Stimulated activated CD4-positive, alpha-beta T cell treated with anti-CD3 and anti-CD28 coated beads, Interleukin-4, amount 100 ng/mL, for 4 hours (primary cell): Measurements from ENCODE around the gene SCAMP3.
"Not testable (repeated sequence)": the region's sequence is repeated elsewhere in the genome, so short reads cannot be mapped to it uniquely, and the experiment has no call there.

ENCODE experiments used
- DNase-seq, 2 experiments: peaks; one replicate each; pipeline ENCODE4 v3.0.0-alpha.2; 2020

The SCAMP3 gene

DNA sequence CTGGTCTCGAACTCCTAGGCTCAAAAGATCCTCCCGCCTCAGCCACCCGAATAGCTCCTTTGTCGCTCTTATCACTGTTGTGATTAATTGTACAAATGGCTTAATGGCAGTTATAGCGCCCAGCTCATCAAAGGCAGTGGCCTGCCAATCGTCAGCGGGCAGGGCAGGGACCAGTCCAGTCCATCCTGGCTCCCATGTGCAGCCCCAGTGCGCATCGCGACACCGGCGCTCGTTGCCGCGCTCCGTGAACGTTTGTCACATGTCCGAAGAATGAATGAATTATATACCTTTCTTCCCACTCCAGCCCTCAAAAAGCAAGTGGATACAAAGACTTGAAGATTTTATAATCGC is 35.3 kb downstream of the SCAMP3 start:
- DNase-seq, result peak in 1 of 2 experiments; percentile 33

GRCh38 chr1:155226188-155226909 is 35.8 kb downstream of the SCAMP3 start:
- DNase-seq, result peak; percentile 77 to 80

GRCh38 chr1:155225404-155225759 is 36.8 kb downstream of the SCAMP3 start:
- DNase-seq, result not testable (repeated sequence)

DNA sequence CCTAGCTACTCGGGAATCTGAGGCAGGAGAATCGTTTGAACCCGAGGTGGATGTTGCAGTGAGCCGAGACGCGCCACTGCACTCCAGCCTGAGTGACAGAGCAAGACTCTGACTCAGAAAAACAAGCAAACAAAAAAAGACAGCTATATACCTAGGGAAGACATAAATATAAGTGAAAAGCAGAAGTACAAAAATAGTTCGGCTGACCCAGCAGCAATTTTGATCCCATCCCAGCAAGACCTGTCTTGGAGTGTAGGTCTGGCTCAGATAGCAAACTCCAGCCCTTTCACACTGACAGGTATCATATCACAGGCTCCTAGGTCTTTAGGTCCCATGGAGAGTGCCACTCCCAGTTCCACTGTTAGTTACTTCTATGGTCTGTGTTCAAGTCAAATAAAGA is 39.1 kb downstream of the SCAMP3 start:
- DNase-seq, result no peak

DNA sequence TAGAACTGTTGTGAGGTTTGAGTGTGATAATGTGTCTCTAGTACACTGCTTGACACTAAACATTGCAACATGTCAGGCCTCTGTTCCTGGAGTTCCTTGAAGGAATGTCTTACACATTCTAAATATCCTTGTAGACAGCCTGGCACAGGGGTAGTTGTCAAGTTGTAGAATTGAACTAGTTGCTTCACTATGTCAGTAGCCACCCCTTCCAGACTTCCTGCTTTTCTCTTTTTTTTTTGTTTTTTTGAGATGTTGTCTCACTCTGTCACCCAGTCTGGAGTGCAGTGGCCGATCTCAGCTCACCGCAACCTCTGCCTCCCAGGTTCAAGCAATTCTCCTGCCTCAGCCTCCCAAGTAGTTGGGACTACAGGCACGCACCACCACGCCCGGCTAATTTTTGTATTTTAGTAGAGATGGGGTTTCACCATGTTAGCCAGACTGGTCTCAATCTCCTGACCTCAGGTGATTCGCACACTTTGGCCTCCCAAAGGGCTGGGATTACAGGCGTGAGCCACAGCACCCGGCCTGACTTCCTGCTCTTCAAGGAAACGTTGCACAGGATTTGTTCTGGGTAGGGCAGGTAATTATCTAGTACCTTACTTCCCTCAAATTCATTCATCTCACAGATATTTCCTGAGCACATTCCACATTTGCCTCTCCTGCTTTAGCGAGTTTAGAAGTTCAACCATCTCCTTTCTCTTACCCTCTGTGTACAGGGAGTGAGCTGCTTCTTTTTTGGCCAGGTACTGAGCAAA is 41.8 kb downstream of the SCAMP3 start:
- DNase-seq, result not testable (repeated sequence)

- DNase-seq, result no peak
These were observed 42.5 kb downstream of the SCAMP3 start for GRCh38 chr1:155219592-155220031.

DNA sequence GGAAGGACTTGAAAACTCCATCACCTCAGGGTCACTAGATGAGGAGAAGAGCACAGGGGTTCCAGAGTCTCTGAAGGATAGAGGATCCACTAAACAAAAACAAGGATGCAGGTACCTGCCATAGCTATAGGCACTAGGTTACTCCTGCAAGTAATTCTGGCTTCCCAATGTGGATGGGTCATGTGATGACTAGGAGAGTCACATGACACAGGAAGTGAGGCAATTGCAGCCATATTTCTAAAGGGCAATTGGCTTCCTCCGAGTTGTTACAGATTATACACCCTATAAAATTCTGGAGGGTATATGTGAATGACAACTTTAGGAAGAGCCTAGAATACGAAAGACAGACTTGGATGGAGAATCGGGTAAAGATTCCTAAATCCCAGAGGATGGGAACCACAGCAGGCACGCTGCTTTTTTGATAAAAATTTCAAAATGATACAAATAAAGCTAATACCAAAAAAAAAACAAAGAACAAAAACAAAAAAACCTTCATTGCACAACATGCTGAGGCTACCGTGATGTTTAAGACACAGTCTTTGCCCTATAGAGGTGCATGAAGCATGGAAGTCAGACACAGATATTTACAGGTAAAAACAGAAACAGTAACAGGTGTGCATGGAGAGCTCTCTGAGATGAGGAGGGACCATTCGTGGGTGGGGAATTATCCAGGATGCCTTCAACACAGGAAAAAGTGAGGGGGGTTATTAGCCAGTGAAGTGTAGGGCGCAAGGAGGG is 43.1 kb downstream of the SCAMP3 start:
- no peak for DNase-seq

DNA sequence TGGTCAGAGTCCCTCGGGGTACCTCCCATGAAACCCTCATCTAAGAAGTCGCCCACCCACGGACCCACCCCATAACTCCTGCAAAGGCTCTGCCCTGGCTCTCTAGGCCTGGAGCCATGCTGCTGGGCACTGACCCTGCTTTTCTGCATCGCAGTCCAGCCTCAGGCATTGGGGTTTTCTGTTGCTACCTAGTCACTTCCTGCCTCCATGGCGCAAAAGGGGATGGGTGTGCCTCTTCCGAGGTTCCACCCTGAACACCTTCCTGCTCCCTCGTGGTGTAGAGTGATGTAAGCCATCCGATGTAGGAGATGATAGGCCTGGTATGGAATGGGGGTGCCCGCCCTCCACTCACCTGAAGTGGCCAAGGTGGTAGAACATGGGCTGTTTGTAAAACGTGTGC is 47.5 kb downstream of the SCAMP3 start:
- DNase-seq, result not testable (repeated sequence)

DNA sequence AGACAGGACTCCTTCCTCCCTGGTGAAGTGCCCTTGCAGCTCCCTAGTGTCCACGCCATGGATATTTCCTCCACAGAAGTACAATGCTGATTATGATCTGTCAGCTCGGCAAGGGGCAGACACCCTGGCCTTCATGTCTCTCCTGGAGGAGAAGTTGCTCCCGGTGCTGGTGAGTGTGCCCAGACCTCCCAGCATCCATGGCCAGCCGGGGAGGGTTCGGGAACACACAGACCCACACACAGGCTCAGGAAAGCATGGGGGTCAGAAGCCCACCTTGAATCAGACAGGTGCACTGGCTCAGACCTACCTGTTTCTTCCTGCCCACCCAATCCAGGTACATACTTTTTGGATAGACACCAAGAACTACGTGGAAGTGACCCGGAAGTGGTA is 50.1 kb downstream of the SCAMP3 start:
- DNase-seq, result not testable (repeated sequence)

DNA sequence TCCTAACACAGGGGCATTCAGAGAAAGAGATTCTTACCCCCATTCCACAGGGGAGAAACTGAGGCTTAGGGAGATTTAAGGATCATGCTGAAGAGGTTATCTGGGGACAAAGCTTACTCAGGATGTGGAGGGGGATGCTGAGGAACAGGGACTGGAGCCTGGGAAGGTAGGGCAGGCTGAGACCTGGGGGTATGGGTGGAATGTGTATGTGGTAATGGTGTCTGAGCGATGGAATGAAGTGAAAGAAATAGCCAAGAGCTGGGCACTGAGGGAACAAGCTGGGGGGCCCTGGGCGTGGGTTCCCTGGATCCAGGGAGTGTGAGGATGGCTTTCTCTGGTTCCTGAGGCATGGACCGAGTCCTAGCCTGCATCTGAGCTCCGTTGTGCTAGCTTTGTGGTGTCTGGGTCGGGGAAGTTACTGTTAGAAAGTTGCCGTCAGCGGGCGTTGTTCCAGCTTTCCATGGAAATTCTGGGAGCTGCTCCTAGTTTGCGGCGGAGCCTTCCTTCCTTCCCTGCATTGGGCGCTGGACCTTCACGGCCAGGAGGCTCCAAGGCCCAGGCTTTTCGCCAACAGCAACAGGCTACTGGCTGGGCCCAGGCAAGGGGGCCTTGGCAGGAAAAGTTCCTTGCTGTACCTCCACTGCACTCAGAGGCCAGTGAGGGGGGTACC is 50.6 kb downstream of the SCAMP3 start:
- DNase-seq, result not testable (repeated sequence)

DNA sequence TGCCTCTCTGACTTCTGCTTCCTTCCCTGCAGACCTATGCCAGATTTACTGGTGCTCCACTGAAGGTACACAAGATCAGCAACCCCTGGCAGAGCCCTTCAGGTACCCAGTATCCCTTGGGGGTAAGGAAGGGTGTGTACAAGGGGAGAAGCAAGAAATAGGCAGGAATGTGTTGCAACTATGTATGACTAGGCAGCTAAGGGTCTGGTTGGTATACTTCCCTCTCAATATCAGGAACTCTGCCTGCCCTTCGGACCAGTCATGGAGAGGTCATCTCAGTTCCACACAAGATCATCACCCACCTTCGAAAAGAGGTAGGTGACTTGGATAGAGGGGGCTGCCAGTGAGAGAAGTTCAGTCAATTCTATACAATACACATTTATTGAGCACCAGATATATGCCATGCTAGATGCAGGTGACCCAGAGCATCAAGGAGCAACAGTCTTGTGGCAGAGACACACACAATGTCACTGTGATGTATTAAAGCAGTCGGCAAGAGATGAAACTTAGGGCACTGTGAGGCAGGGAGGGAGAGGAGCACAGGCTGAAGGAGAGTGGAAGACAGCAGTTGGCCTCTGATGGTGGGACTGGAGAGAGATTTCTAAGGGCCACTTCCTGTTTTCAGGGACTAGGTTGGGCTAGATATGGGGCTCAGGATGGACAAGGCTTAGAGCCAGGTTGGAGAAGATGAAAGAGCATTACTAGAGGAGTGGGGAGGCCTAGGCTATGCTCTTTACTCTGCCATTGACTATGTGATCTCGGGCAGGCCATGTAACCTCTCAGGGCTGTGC is 51.7 kb downstream of the SCAMP3 start:
- no peak for DNase-seq

DNA sequence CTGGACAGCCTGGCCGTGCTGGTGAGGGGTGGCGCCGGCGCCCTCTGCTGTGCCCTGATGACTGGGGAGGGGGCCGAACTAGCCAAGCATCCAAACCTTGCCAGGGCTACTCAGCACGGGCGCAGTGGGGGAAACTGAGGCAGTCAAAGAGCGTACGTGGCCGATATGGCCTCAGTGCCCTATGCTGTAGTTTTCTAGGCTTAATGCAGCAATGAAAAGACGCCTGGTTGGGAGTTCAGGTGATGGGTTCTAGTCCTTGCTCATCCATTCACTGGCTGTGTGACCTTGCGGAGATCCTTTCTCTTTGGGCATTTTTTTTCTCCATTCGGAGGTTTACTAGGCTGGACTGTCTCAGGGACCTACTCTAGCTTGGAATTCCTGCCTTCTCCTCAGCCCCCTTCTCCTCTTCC is 52.8 kb downstream of the SCAMP3 start:
- DNase-seq, result no peak

- peak; percentile 86 to 87 for DNase-seq
These were observed 53.4 kb downstream of the SCAMP3 start, which contains the start of gene MTX1 for GRCh38 chr1:155208541-155209311. TSS of gene MTX1 (plus strand) at chr1:155208695. CDS start at chr1:155208805, 110 bp downstream.

- no peak for DNase-seq
These were observed 54.2 kb downstream of the SCAMP3 start, which contains the start of gene THBS3 for GRCh38 chr1:155207806-155208540. TSS of gene THBS3 (minus strand) at chr1:155207897. CDS start at chr1:155207876, 21 bp downstream.

- peak; percentile 82 to 87 for DNase-seq
These were observed 55.0 kb downstream of the SCAMP3 start for GRCh38 chr1:155206891-155207805.
